GM19099 (cell line): Measurements from ENCODE around the gene DCAF6.

Source experiments
- POLR2A ChIP-seq: IDR thresholded peaks from 3 replicates; pipeline ENCODE4 v1.6.1; 2011; ENCODE audit warnings: low read depth; ENCODE audit not compliant: insufficient read length; ENCODE audit errors: extremely low read depth

DCAF6 gene

GRCh38 chr1:168082008-168082876, 145.8 kb downstream of the DCAF6 start:
- TF ChIP-seq POLR2A = no peak

GRCh38 chr1:168083456-168084325, 147.2 kb downstream of the DCAF6 start:
- TF ChIP-seq POLR2A = no peak

- TF ChIP-seq POLR2A = no peak
Measured at GRCh38 chr1:168084396-168085231, 148.1 kb downstream of the DCAF6 start.

- no peak for TF ChIP-seq POLR2A
Measured at GRCh38 chr1:168085401-168085872, 149.0 kb downstream of the DCAF6 start.

- TF ChIP-seq POLR2A = no peak
Measured at GRCh38 chr1:168086438-168086837, 150.0 kb downstream of the DCAF6 start.

- no peak for TF ChIP-seq POLR2A
Measured at GRCh38 chr1:168087696-168088095, 151.2 kb downstream of the DCAF6 start.

- no peak for TF ChIP-seq POLR2A
Measured at GRCh38 chr1:168088511-168089325, 152.2 kb downstream of the DCAF6 start.

- no peak for TF ChIP-seq POLR2A
Measured at GRCh38 chr1:168089326-168089978, 153.0 kb downstream of the DCAF6 start.

- no peak for TF ChIP-seq POLR2A
Measured at GRCh38 chr1:168089979-168090337, 153.5 kb downstream of the DCAF6 start.

- TF ChIP-seq POLR2A = no peak
Measured at GRCh38 chr1:168090395-168090794, 153.9 kb downstream of the DCAF6 start.

- TF ChIP-seq POLR2A = no peak
Measured at GRCh38 chr1:168091063-168091462, 154.6 kb downstream of the DCAF6 start.

- no peak for TF ChIP-seq POLR2A
Measured at GRCh38 chr1:168091720-168092550, 155.5 kb downstream of the DCAF6 start.
